Mesangial cell (primary cell): Measurements from ENCODE around the gene TPT1. TPM values are rescaled to one million over a fixed set of nuclear protein-coding genes. Genes with fewer than 3 reads are reported as not detected.

Experiments
- total RNA-seq: library from RNA; depleted of rRNA; stranded (reverse); fragments of >200 nt; gene quantifications from 2 replicates; pipeline ENCODE4 v1.2.3, GENCODE V29; 2015

TPT1 gene
- total RNA-seq, result 774 and 851 TPM in 2 replicates

DNA sequence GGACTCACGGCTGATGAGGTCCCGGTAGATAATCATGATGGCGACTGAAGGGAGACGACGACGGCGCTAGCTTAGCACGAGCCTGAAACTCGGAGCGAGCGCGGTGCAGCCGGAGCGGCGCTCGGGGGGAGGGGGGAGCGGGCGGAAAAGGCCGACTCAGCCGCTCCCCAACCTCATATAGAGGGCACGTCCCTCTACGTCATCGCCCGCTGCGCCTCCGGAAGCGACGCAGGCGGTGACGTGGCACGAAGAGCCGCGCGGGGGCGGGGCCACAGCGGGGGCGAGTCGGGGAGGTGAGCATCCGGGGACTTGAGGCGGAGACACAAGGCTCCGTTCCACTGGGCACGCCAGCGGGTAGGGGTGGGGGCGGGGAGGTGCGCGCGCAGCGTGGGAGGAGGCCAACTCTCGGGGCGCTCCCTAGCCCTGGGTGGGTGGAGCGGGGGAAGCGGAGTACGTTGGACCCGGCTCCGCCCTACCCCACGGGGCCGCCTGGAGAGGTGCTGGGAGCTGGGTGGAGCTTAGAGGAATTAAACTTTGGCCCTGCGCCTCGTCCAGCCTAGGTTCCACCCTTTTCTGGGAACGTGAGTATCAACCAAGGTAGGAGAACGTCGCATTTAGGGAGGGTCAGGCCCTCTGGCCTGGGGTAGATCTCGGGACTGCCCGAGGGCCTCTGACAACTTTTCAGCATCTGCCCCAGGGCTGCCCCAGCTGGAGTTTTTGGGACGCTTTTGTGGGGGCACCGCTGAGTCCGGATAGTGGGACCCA lies at the start of gene TPT1:
Gene TPT1, minus strand, starts transcription at position 150 of the 765 bp plus-strand sequence. Its CDS starts 114 bp downstream, at position 36.

Other genes with a start within 250 kb of the TPT1 start
- 12.4 and 16.5 TPM in 2 replicates for gene GTF2F2, start 220.7 kb downstream of the TPT1 start, total RNA-seq
- gene KCTD4, start 140.1 kb downstream of the TPT1 start, total RNA-seq, result not detected in 2 replicates
- gene SLC25A30, start 77.2 kb upstream of the TPT1 start, total RNA-seq, result 12.7 and 15.7 TPM in 2 replicates
- 11.6 and 20.3 TPM in 2 replicates for gene COG3, start 123.8 kb upstream of the TPT1 start, total RNA-seq